Spinal cord (tissue), 10 donors: ENCODE measurements around the gene MICALL2. TPM values are rescaled to one million over a fixed set of nuclear protein-coding genes. Genes with fewer than 3 reads are reported as not detected.

Source experiments
- DNase-seq, 6 donors: peaks; one replicate each; pipeline versions ENCODE4 v3.0.0 to v3.0.0-alpha.2; 2013 to 2015; ENCODE audit warnings: low spot score in 6 of 6, low read depth in 4 of 6
- H3K27ac ChIP-seq: one replicate; pipeline ENCODE4 v1.5.1; 2013; ENCODE audit warnings: low read depth, low read length, control low read depth
- H3K27me3 ChIP-seq: one replicate; pipeline ENCODE4 v1.6.1; 2013; ENCODE audit warnings: low read length; ENCODE audit not compliant: control insufficient read depth, insufficient read depth
- H3K36me3 ChIP-seq: one replicate; pipeline ENCODE4 v1.6.1; 2013; ENCODE audit warnings: low read length; ENCODE audit not compliant: control insufficient read depth, insufficient read depth
- H3K4me1 ChIP-seq: one replicate; pipeline ENCODE4 v1.6.1; 2013; ENCODE audit warnings: low read length; ENCODE audit not compliant: control insufficient read depth, insufficient read depth
- H3K4me3 ChIP-seq: one replicate; pipeline ENCODE4 v1.5.1; 2013; ENCODE audit warnings: low read depth, low read length, control low read depth
- H3K9me3 ChIP-seq: one replicate; pipeline ENCODE4 v1.6.1; 2013; ENCODE audit warnings: low read length; ENCODE audit not compliant: control insufficient read depth, insufficient read depth
- WGBS: methylation state at CpG from one replicate; pipeline ENCODE4 v1.1.5; 2013; ENCODE audit warnings: missing lambda C conversion rate; ENCODE audit not compliant: insufficient coverage; 5-methylcytosine and 5-hydroxymethylcytosine counted together
- polyA plus RNA-seq, 2 donors: library from polyadenylated mRNA; unstranded; fragments of 120-200 nt; gene quantifications; one replicate each; pipeline ENCODE4 v1.2.1, GENCODE V29; 2013; ENCODE audit not compliant: insufficient read length in 2 of 2
- total RNA-seq, 2 donors: library from RNA; depleted of rRNA in 1 of 2; stranded (reverse); fragments of 120-200 nt in 1 of 2; fragments of >200 nt in 1 of 2; gene quantifications; one replicate each; pipeline versions ENCODE4 v1.2.3 to v1.2.4, GENCODE V29; 2013 to 2014
- donor health status: healthy.

Gene MICALL2
- total and polyA plus RNA-seq, 4 donors, result 13.1 to 34.7 (median 20.6) TPM

DNA sequence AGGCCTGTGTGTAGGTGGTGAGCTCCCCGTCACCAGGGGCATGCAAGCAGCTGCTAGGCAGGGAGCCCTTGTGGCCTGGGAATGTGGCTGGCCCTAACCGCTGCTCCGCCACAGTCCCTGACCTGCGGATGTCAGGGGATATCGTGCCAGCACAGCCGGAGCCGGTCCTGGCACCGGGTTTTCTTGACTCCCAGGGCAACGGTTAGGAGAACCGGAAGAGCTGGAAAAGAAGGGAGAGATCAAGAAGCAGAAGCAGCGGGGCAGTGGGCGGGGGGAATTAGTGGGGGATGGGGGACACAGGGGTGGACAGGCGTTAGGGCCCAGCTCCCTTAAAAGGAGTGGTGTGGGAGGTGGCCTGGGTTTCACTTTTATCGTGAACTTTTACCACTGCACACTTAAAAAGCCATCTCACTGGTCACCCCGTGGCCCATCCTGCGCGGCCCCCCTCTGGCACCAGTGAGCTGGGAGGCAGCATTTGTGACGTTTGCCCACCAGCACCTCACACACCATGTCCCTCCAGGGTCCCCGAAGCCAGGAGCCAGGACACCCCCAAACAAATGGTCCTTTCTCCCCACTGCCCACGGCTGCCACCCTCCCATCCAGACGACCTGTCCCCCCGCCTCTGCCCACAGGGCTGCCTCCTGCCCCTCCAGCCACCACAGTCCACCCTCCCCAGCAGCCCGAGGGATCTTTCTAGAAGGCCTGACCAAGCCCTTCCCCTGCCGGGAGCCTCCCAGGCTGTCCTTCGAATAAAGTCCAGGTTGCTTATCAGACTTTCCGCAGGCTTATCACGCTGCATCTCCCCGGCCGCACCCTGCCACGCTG is 1.8 kb upstream of the MICALL2 start:
- Histone ChIP-seq H3K4me3 (no peak overlapping the region), H3K4me1 (peaks cover 48% of the 10 kb centered on the region), H3K27me3 (no peaks in the 10 kb centered on the region), H3K9me3 (no peaks in the 10 kb centered on the region), H3K27ac (peak overlapping the region; percentile 10), H3K36me3 (peaks cover 6% of the 10 kb centered on the region)
- 39% methylated on average over 28 of the region's 30 CpGs for WGBS
- DNase-seq, result no peak

DNA sequence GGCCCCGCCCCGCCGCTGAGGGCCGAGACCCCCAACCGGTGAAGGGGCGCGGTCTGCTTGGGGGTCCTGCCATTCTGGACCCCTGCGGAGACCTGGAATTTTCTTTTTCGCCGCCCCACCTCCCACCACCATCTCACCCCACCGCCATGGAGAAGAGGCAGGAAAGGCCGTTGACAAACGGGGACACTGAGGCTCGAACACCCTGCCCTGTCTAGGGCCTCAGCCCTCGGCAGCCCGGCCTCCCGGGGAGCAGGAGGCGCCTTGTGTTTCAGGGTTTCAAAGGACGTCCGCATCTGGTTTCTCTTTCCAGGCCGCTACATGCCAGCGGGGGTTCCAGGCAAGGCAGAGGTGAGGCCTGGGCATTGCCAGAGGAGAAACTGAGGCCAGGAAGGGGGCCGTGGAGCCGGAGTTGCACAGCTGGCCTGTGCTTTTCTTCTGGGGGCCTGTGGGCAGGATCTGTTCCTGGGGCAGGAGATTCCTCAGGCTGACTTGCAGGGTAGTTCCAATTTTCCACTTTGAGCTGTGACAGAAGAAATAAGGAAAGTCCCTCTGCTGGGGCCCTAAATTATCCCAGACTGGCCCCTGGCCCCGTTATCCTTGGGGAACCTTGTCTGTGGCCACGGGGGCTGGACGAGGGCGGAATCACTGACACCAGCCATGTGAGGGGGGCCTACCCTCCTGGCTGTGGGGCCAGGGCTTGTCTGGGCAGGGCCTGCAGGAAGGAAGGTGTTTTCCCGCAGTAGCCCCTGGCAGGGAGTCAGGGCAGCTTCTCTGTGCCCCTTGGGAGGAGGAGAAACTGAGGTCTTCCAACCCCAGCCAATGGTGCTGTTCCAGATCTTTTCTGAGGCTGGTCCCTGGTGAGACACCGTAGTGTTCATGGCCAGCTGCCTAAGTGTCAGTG is 900 bp upstream of the MICALL2 start:
- no peaks in the 10 kb centered on the region for H3K9me3 ChIP-seq
- H3K36me3 ChIP-seq, result peaks cover 8% of the 10 kb centered on the region
- WGBS, result 19% methylated on average over 26 of the region's 30 CpGs
- peak overlapping the region; percentile 45 for H3K27ac ChIP-seq
- DNase-seq, result peak in 1 of 6 donors; percentile 36
- H3K4me1 ChIP-seq, result peaks cover 55% of the 10 kb centered on the region
- H3K27me3 ChIP-seq, result no peaks in the 10 kb centered on the region
- peak overlapping the region; percentile 42 for H3K4me3 ChIP-seq

DNA sequence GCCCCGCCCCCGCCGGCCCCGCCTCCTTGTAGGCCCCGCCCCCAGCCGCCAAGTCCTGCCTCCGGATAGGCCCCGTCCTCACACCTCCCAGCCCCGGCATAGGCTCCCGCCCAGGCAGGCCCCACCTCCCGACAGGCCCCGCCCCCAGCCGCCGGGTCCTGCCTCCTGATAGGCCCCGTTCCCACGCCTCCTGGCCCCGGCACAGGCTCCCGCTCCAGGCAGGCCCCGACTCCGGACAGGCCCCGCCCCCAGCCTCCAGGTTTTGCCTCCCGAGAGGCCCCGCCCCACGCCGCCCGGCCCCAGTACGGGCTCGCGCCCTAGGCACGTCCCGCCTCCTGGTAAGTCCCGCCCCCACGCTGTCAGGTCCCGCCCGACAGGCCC is 232 bp upstream of the MICALL2 start:
- H3K27ac ChIP-seq, result no peak overlapping the region
- 0% methylated on average over 29 of the region's 35 CpGs for WGBS
- peak overlapping the region; percentile 42 for H3K4me3 ChIP-seq
- H3K4me1 ChIP-seq, result peaks cover 62% of the 10 kb centered on the region
- no peaks in the 10 kb centered on the region for H3K9me3 ChIP-seq
- peak; percentile 80 to 99 (median 96) for DNase-seq
- H3K36me3 ChIP-seq, result peaks cover 15% of the 10 kb centered on the region
- no peaks in the 10 kb centered on the region for H3K27me3 ChIP-seq

DNA sequence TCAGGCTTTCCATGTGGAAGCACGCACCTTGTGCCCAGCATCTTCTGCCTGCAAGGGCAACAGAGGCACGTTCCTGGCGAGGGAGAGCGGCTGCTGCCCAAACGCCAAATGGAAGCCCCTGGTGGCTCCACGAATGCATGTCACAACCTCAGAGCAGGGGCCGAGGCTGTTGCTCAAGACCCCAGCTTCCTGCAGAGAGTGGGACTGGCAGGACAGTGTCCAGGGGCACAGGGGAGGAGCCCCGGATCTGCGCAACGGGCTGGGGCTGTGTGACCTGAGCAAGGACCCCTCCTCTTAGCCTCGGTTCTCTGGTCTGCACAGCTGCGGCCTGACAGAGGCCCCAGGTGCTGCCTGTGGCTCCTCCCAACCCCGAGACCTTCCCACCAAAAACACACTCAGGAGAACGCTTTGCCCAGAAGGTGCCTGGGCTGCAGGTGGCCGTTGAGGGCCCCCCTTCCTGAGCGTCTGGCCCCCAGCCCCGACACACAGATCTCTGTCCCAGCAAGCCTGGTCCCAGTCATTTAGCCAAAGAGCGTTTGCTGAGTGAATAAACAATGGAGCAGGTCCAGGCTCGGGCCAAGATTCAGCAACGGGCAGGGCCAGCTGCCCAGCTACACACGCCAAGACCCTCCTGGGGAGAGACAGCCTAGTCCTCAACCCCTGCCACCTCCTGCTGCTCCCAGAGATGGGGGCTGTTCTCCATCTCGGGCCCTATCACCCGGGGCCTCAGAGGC is 1.2 kb downstream of the MICALL2 start:
- peak overlapping the region; percentile 77 for H3K4me3 ChIP-seq
- peak in 2 of 6 donors; percentile 24 to 32 for DNase-seq
- H3K4me1 ChIP-seq, result peaks cover 61% of the 10 kb centered on the region
- 25% methylated on average over 23 of the region's 23 CpGs for WGBS
- peaks cover 21% of the 10 kb centered on the region for H3K36me3 ChIP-seq
- H3K27me3 ChIP-seq, result no peaks in the 10 kb centered on the region
- H3K27ac ChIP-seq, result no peak overlapping the region
- no peaks in the 10 kb centered on the region for H3K9me3 ChIP-seq

DNA sequence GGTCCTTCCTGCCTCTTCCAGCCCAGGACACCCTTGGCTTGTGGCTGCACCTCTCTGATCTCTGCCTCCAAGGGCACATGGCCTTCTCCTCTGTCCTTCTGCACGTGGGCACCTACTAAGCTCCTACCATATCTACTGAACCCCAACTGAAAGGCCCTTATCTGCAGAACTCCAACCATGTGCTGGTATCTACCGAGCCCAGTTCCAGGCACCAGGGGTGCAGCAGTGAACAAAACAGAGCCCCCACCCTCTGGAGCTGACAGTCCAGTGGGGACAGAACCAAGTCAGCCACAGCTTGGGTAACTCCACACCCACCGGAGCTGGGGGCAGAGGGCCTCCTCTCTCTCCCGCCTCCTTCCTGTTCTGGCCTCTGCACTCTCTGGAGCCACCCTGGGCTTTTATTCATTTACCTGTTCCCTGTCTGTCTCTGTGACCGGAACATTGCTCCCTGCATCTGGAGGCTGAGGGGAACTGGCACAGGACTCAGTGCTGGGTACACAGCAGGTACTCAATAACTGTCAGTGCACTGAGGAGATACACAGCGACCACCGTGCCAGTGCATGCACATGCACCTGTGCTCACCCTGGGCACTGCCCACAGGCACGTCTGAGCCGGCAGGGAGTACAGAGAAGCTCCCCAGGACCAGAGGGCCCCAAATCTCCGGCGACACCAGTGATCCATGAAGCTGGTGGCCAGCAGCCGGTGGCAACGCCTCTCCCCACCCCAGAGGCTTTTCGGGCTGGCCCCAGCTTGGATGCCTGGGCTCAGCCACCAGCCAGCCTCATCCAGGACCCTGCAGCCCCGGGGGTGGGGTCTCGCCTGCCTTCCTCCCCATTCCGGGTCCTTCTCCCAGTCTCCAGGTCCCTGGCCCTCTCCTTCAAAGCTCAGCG is 2.0 kb downstream of the MICALL2 start:
- Histone ChIP-seq H3K9me3 (no peaks in the 10 kb centered on the region), H3K27ac (no peak overlapping the region), H3K36me3 (peaks cover 27% of the 10 kb centered on the region), H3K27me3 (no peaks in the 10 kb centered on the region), H3K4me3 (peak overlapping the region; percentile 77), H3K4me1 (peaks cover 69% of the 10 kb centered on the region)
- WGBS, result 71% methylated on average over 18 of the region's 18 CpGs
- DNase-seq, result no peak

DNA sequence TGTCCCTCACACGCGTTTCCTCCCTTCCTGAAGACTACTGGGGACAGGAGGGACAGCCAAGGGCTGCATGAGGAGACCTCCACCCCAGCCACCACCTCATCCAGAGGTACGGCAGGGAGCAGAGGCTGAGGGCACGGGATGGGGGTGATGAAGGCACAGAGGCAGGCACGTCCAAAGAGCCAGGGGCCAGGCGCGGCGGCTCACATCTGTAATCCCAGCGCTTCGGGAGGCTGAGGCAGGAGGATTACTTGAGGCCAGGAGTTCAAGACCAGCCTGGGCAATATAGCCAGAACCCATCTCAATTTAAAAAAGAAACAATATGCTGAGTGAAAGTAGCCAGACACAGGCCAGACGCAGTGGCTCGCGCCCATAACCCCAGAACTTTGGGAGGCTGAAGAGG is 3.3 kb downstream of the MICALL2 start:
- no peak overlapping the region for H3K4me3 ChIP-seq
- peaks cover 77% of the 10 kb centered on the region for H3K4me1 ChIP-seq
- 95% methylated on average over 4 of the region's 13 CpGs for WGBS
- no peak for DNase-seq
- no peaks in the 10 kb centered on the region for H3K9me3 ChIP-seq
- no peaks in the 10 kb centered on the region for H3K27me3 ChIP-seq
- peaks cover 41% of the 10 kb centered on the region for H3K36me3 ChIP-seq
- H3K27ac ChIP-seq, result peak overlapping the region; percentile 40

DNA sequence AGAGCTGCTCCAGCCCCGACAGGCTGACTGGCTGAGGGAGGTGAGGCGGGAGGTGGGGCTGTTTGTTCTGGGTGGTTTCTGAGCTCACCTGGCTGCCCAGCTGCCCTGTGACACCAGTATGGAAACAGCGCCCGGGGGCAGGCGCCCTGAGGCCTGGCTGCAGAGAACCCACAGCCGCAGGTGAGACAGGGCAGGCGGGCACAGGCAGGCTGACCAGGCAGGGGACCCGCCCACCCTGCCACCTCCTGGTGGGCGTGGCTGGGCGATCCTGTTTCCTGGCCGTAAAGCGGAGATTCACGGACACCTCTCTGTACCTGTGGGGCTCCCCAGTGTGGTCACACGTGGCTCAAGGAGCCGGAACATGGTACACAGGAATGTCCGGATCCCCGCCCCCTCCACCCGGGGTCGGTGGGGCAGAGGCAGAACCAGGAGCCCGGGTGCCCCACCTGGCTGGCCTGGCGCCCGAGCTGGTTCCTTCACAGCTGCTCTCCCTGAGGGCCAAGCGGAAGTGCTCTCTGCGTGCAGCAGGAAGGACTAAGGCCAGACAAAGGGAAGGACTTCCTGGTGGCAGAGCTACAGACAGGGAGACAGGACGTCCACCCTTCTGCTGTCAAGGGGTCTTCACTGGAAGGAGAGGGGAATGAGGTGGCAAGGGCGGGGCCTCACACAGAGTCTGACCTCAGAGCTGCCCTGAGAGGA is 3.9 kb downstream of the MICALL2 start:
- Histone ChIP-seq H3K36me3 (peaks cover 46% of the 10 kb centered on the region), H3K4me3 (no peak overlapping the region), H3K4me1 (peaks cover 78% of the 10 kb centered on the region), H3K27ac (peak overlapping the region; percentile 69), H3K27me3 (no peaks in the 10 kb centered on the region), H3K9me3 (no peaks in the 10 kb centered on the region)
- 79% methylated on average over 26 of the region's 26 CpGs for WGBS
- no peak for DNase-seq

DNA sequence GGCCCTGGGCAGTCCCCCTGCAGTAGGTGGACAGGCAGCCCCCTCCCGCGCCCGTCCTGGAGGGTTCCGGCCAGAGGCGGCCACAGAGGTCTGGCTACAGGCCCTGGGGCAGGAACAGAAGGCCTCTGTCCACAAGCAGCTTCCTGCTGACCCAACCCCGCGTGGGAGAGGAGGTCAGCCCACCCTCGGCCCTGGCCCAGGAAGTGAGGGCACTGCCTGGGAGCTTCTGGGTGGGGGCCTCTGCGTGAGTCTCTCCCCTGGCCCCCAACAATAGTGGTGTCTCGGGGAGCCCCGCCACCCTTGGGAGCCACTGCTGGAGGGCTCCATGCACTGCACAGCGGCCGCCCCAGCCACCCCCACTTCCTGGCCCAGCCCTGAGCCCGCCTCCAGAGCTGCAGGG is 4.7 kb downstream of the MICALL2 start:
- DNase-seq, result peak in 1 of 6 donors; percentile 41
- Histone ChIP-seq H3K4me3 (no peak overlapping the region), H3K9me3 (no peaks in the 10 kb centered on the region), H3K27ac (peak overlapping the region; percentile 69), H3K4me1 (peaks cover 79% of the 10 kb centered on the region), H3K27me3 (no peaks in the 10 kb centered on the region), H3K36me3 (peaks cover 55% of the 10 kb centered on the region)
- WGBS, result 63% methylated on average over 14 of the region's 14 CpGs
